Measurements from ENCODE around the gene ZNF281.

The ZNF281 gene

DNA sequence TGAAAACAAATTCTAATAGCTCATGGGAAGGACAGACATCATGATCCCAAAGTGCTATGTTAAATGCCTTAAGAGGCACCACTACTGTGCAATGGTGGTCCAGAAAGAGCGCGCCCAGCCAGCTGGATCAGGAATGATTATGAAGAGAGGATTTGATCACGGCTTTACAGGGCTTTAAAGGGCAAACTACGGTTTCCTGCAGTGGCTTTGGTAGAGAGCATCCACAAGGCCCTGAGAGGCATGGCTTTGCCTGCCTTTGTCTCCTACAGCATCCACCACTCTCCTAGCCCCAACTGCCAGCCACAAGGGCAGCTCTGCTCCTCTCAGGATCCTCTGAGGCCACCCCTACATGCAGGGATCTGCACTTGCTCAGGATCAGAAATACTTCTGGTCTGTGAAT is 40.7 kb downstream of the ZNF281 start:
- Histone ChIP-seq H3K36me3 (ENCODE audit: insufficient read depth, insufficient read length, low read length) (peaks cover 24% of the 10 kb centered on the region), H3K4me3 (ENCODE audit: insufficient read length, low read depth) (no peak overlapping the region), H3K4me1 (ENCODE audit: insufficient read depth, insufficient read length) (peaks cover 19% of the 10 kb centered on the region), H3K27me3 (ENCODE audit: insufficient read depth, insufficient read length) (no peaks in the 10 kb centered on the region), H3K9ac (ENCODE audit: insufficient read length, low read depth) (peak overlapping the region; percentile 7), H3K9me3 (ENCODE audit: insufficient read depth, low read length) (no peaks in the 10 kb centered on the region)
- no peak for DNase-seq (ENCODE audit: low read depth, low spot score)
- TF ChIP-seq YY1 (IDR thresholded peaks at IDR 0.05; ENCODE audit: insufficient read depth, insufficient read length) (no peak), ZNF274 (IDR thresholded peaks at IDR 0.05; ENCODE audit: low read depth, low read length) (no peak), SUZ12 (IDR thresholded peaks at IDR 0.05; ENCODE audit: extremely low read depth, insufficient read depth, insufficient read length) (no peak)

- TF ChIP-seq SUZ12 (IDR thresholded peaks at IDR 0.05; ENCODE audit: extremely low read depth, insufficient read depth, insufficient read length): no peak
- no peak for TF ChIP-seq ZNF274 (IDR thresholded peaks at IDR 0.05; ENCODE audit: low read depth, low read length)
- no peak for TF ChIP-seq YY1 (IDR thresholded peaks at IDR 0.05; ENCODE audit: insufficient read depth, insufficient read length)
- Histone ChIP-seq H3K27me3 (ENCODE audit: insufficient read depth, insufficient read length) (no peaks in the 10 kb centered on the region), H3K9ac (ENCODE audit: insufficient read length, low read depth) (peak overlapping the region; percentile 34), H3K36me3 (ENCODE audit: insufficient read depth, insufficient read length, low read length) (peaks cover 24% of the 10 kb centered on the region), H3K4me1 (ENCODE audit: insufficient read depth, insufficient read length) (peaks cover 19% of the 10 kb centered on the region), H3K9me3 (ENCODE audit: insufficient read depth, low read length) (no peaks in the 10 kb centered on the region), H3K4me3 (ENCODE audit: insufficient read length, low read depth) (no peak overlapping the region)
- no peak for DNase-seq (ENCODE audit: low read depth, low spot score)
These were observed 41.3 kb downstream of the ZNF281 start for GRCh38 chr1:200368556-200368955.

GRCh38 chr1:200367841-200368534 is 41.8 kb downstream of the ZNF281 start:
- no peaks in the 10 kb centered on the region for H3K9me3 ChIP-seq (ENCODE audit: insufficient read depth, low read length)
- H3K27me3 ChIP-seq (ENCODE audit: insufficient read depth, insufficient read length): no peaks in the 10 kb centered on the region
- DNase-seq (ENCODE audit: low read depth, low spot score): no peak
- H3K36me3 ChIP-seq (ENCODE audit: insufficient read depth, insufficient read length, low read length): peaks cover 24% of the 10 kb centered on the region
- no peak for TF ChIP-seq SUZ12 (IDR thresholded peaks at IDR 0.05; ENCODE audit: extremely low read depth, insufficient read depth, insufficient read length)
- no peak for TF ChIP-seq ZNF274 (IDR thresholded peaks at IDR 0.05; ENCODE audit: low read depth, low read length)
- TF ChIP-seq YY1 (IDR thresholded peaks at IDR 0.05; ENCODE audit: insufficient read depth, insufficient read length): no peak
- no peak overlapping the region for H3K4me3 ChIP-seq (ENCODE audit: insufficient read length, low read depth)
- H3K4me1 ChIP-seq (ENCODE audit: insufficient read depth, insufficient read length): peaks cover 19% of the 10 kb centered on the region
- H3K9ac ChIP-seq (ENCODE audit: insufficient read length, low read depth): peak overlapping the region; percentile 34

GRCh38 chr1:200366577-200367253 is 43.1 kb downstream of the ZNF281 start:
- Histone ChIP-seq H3K9ac (ENCODE audit: insufficient read length, low read depth) (no peak overlapping the region), H3K4me3 (ENCODE audit: insufficient read length, low read depth) (no peak overlapping the region), H3K36me3 (ENCODE audit: insufficient read depth, insufficient read length, low read length) (peaks cover 24% of the 10 kb centered on the region), H3K27me3 (ENCODE audit: insufficient read depth, insufficient read length) (no peaks in the 10 kb centered on the region), H3K9me3 (ENCODE audit: insufficient read depth, low read length) (no peaks in the 10 kb centered on the region), H3K4me1 (ENCODE audit: insufficient read depth, insufficient read length) (peaks cover 16% of the 10 kb centered on the region)
- no peak for TF ChIP-seq SUZ12 (IDR thresholded peaks at IDR 0.05; ENCODE audit: extremely low read depth, insufficient read depth, insufficient read length)
- no peak for TF ChIP-seq ZNF274 (IDR thresholded peaks at IDR 0.05; ENCODE audit: low read depth, low read length)
- TF ChIP-seq YY1 (IDR thresholded peaks at IDR 0.05; ENCODE audit: insufficient read depth, insufficient read length): no peak
- no peak for DNase-seq (ENCODE audit: low read depth, low spot score)

- Histone ChIP-seq H3K9ac (ENCODE audit: insufficient read length, low read depth) (no peak overlapping the region), H3K4me1 (ENCODE audit: insufficient read depth, insufficient read length) (peaks cover 16% of the 10 kb centered on the region), H3K9me3 (ENCODE audit: insufficient read depth, low read length) (no peaks in the 10 kb centered on the region), H3K27me3 (ENCODE audit: insufficient read depth, insufficient read length) (no peaks in the 10 kb centered on the region), H3K36me3 (ENCODE audit: insufficient read depth, insufficient read length, low read length) (peaks cover 24% of the 10 kb centered on the region), H3K4me3 (ENCODE audit: insufficient read length, low read depth) (no peak overlapping the region)
- TF ChIP-seq SUZ12 (IDR thresholded peaks at IDR 0.05; ENCODE audit: extremely low read depth, insufficient read depth, insufficient read length) (no peak), ZNF274 (IDR thresholded peaks at IDR 0.05; ENCODE audit: low read depth, low read length) (no peak), YY1 (IDR thresholded peaks at IDR 0.05; ENCODE audit: insufficient read depth, insufficient read length) (no peak)
- DNase-seq (ENCODE audit: low read depth, low spot score): no peak
These were observed 43.9 kb downstream of the ZNF281 start for GRCh38 chr1:200365897-200366426.

GRCh38 chr1:200364831-200365230 is 45.0 kb downstream of the ZNF281 start:
- peaks cover 16% of the 10 kb centered on the region for H3K4me1 ChIP-seq (ENCODE audit: insufficient read depth, insufficient read length)
- H3K36me3 ChIP-seq (ENCODE audit: insufficient read depth, insufficient read length, low read length): peaks cover 20% of the 10 kb centered on the region
- TF ChIP-seq ZNF274 (IDR thresholded peaks at IDR 0.05; ENCODE audit: low read depth, low read length) (no peak), YY1 (IDR thresholded peaks at IDR 0.05; ENCODE audit: insufficient read depth, insufficient read length) (no peak), SUZ12 (IDR thresholded peaks at IDR 0.05; ENCODE audit: extremely low read depth, insufficient read depth, insufficient read length) (no peak)
- no peak overlapping the region for H3K9ac ChIP-seq (ENCODE audit: insufficient read length, low read depth)
- no peaks in the 10 kb centered on the region for H3K27me3 ChIP-seq (ENCODE audit: insufficient read depth, insufficient read length)
- no peak overlapping the region for H3K4me3 ChIP-seq (ENCODE audit: insufficient read length, low read depth)
- no peaks in the 10 kb centered on the region for H3K9me3 ChIP-seq (ENCODE audit: insufficient read depth, low read length)
- DNase-seq (ENCODE audit: low read depth, low spot score): peak; percentile 96

- Histone ChIP-seq H3K9ac (ENCODE audit: insufficient read length, low read depth) (peak overlapping the region; percentile 13), H3K4me1 (ENCODE audit: insufficient read depth, insufficient read length) (peaks cover 13% of the 10 kb centered on the region), H3K9me3 (ENCODE audit: insufficient read depth, low read length) (no peaks in the 10 kb centered on the region), H3K27me3 (ENCODE audit: insufficient read depth, insufficient read length) (no peaks in the 10 kb centered on the region), H3K36me3 (ENCODE audit: insufficient read depth, insufficient read length, low read length) (peaks cover 16% of the 10 kb centered on the region), H3K4me3 (ENCODE audit: insufficient read length, low read depth) (no peak overlapping the region)
- peak; percentile 94 for DNase-seq (ENCODE audit: low read depth, low spot score)
- TF ChIP-seq SUZ12 (IDR thresholded peaks at IDR 0.05; ENCODE audit: extremely low read depth, insufficient read depth, insufficient read length) (no peak), YY1 (IDR thresholded peaks at IDR 0.05; ENCODE audit: insufficient read depth, insufficient read length) (no peak), ZNF274 (IDR thresholded peaks at IDR 0.05; ENCODE audit: low read depth, low read length) (no peak)
These were observed 45.6 kb downstream of the ZNF281 start for GRCh38 chr1:200364091-200364759.
